GM19239 (cell line): ENCODE results near the gene PHF10.

Experiments used
- DNase-seq: peaks from one replicate; pipeline ENCODE4 v3.0.0; 2011; ENCODE audit warnings: low spot score; ENCODE audit not compliant: insufficient read length
- FAIRE-seq: peaks from 2 replicates; lab custom pipeline; 2011; peaks lifted over from hg19 to GRCh38; lab: Jason Lieb, UNC

Gene PHF10

GRCh38 chr6:169685860-169686259 is 38.4 kb downstream of the PHF10 start:
- DNase-seq, result no peak
- no peak for FAIRE-seq

DNA sequence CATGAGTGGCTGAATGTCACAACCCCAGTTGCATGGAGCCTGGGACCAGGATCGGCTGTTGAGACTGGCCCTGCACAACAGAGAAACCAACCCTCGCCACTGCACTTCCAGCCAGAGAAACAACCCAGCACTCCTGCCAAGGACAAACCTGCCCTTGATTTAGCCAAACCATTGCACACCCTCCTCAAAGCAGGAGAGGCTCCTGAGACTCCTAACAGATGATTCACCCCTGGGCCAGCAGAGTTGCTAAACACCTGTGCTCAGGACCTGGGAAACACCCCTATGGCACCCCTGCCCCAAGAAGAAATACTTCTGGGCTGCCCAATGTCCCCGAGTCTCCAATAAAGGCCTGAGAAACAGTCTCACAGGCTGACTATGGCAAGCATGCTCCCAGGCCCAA is 40.2 kb downstream of the PHF10 start:
- no peak for DNase-seq
- FAIRE-seq, result no peak

DNA sequence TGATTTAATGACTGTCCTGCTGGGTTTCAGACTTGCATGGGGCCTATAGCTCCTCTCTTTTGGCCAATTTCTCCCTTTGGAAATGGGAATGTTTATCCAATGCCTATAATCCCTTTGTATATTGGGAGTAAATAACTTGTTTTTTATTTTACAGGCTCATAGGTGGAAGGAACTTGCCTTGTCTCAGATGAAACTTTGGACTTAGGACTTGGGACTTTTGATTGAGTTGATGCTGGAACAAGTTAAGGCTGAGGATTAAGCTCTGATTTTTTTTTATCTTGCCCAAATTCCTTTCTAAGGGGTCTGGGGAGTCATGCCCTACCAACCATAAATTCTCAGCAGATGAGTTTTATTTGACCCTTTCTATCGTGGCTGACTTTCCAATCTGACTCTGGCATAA is 46.0 kb downstream of the PHF10 start:
- FAIRE-seq, result no peak

GRCh38 chr6:169677096-169677495 is 47.2 kb downstream of the PHF10 start:
- FAIRE-seq (no peak), DNase-seq (no peak)

More for the DNA sequence above, 46.0 kb downstream of the PHF10 start:
- no peak for DNase-seq

DNA sequence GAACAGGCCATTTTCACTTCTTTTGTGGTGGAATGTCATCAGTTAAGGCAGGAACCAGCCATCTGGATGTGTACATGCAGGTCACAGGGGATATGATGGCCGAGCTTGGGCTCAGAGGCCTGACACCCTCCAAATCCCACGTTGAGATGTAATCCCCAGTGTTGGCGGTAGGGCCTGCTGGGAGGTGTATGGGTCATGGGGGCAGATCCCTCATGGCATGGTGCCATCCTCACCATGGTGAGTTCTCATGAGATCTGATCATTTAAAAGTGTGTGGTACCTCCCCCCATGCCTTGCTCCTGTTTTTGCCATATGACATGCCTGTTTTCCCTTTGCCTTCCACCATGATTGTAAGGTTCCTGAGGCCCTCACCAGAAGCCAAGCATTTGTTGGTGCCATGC is 49.3 kb downstream of the PHF10 start:
- FAIRE-seq (no peak), DNase-seq (no peak)

DNA sequence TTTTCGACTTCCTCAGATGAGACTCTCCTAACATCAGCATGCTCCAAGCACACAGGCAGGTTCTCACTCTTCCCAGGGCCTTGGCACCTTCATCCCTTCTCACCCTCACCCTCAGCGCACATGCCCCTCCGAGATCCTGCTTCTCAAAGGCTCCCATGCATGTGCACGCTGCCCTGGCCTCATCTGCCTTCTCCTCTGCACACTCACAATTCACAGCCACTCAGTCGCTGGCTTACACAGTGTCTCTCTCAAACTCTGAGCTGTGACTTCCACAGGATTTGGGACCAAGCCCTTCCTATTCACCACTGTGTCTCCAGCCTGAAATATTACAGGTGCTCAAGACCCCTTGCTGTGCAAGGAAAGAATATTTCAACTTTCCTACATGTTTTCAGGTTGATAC is 52.7 kb downstream of the PHF10 start:
- FAIRE-seq (no peak), DNase-seq (no peak)

DNA sequence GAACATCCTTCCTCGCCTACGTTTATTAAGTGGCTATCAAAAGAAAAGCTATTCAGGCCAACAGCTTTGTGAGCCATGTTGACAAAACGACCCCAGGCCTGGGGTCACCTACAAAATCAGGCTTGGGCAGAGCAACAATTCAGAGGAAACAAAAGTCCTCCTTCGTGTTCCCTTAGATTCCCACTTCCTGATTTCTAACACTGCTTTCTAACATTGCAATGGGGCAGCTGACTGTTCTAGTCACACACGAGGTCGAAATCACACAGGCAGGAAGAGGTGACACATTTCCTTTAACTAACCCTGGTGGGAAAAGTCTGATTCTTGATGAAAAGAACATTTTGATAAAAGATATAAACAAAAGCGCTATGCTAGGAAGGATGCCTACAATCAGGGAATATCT is 54.4 kb downstream of the PHF10 start:
- FAIRE-seq, result no peak
- no peak for DNase-seq

GRCh38 chr6:169669147-169669546 is 55.2 kb downstream of the PHF10 start:
- FAIRE-seq, result no peak
- DNase-seq, result no peak

- no peak for FAIRE-seq
- no peak for DNase-seq
These were observed 56.0 kb downstream of the PHF10 start for GRCh38 chr6:169668203-169668847.

DNA sequence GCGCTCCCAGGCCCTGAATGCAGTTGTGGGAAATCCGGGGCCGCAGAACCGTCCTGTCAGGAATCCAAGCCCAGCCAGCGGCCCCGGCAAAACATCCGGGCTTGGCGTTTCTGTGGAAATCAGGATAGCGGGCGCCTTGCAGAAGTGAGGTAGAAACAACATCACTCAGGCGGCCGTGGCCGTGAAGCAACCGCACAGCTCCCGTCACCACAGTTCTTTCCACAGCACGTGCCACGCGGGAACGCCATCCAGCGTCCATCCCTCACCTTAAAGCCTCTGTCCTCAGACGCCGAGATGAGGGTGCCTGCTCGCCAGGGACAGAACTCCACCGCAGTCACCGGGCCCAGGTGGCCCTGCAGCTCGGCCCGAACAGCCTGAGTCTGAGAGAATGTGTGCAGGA is 56.6 kb downstream of the PHF10 start:
- FAIRE-seq, result no peak
- no peak for DNase-seq

GRCh38 chr6:169666441-169666840 is 57.9 kb downstream of the PHF10 start:
- DNase-seq, result no peak
- no peak for FAIRE-seq

- no peak for DNase-seq
- no peak for FAIRE-seq
These were observed 59.0 kb downstream of the PHF10 start for GRCh38 chr6:169665289-169665688.

DNA sequence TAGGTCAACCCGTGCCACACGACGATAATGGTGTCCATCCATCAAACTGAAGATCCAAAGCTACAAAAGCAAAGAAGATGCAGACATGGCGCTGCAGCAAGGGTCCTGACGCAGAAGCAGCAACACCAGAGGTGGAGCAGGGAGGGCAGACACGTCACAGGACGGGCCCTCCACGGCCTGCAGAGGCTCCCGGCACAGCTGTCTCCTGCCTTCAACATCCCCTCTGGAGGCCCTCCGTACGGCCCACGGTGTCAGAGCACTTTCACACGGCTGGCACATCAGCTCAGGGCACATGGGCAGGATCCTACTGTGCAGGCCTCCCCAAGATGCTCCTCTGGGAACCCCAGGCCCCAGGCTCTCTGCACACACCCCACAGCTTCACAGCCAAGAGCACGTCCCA is 60.1 kb downstream of the PHF10 start:
- DNase-seq (no peak), FAIRE-seq (no peak)

DNA sequence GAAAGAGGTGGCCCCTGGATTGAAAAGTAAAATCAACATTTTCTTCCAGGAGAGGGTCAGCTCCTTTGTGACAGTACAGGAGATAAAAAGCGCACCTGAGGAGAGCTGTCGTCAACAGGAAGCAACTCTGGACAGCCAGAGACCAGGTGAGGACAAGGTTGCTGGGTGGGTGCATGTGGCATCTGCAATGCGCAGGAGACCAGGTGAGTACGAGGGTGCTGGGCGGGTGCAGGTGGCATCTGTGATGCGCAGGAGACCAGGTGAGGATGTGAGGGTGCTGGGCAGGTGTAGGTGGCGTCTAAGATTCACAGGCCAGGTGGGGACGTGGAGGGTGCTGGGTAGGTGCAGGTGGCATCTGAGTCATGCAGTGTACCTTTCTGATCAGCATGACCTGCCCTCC is 60.8 kb downstream of the PHF10 start:
- FAIRE-seq (no peak), DNase-seq (no peak)

DNA sequence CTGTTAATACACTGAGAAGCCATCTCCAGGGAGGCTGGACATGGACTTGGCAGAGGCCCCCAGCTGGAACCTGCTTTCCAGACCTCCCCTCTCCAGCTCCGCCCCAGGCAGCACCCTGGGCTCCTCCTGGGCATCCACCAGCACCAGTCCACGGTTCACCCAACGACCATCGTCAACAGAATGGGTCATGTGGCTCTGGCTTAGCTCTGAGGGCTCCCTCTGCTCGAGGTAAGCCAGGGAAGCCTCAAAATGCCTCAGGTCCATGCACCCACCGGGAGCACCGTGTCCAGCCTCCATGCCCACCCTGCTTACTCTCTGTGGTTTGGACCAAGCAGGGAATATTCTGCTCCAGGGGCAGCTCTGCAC is 62.9 kb downstream of the PHF10 start:
- FAIRE-seq (no peak), DNase-seq (no peak)

GRCh38 chr6:169660751-169661390 is 63.4 kb downstream of the PHF10 start:
- DNase-seq (no peak), FAIRE-seq (no peak)

- no peak for DNase-seq
- no peak for FAIRE-seq
These were observed 64.3 kb downstream of the PHF10 start for GRCh38 chr6:169659820-169660610.

GRCh38 chr6:169657284-169657610 is 67.1 kb downstream of the PHF10 start:
- FAIRE-seq (no peak), DNase-seq (no peak)

- no peak for FAIRE-seq
These were observed 67.6 kb downstream of the PHF10 start for GRCh38 chr6:169656546-169657283.

DNA sequence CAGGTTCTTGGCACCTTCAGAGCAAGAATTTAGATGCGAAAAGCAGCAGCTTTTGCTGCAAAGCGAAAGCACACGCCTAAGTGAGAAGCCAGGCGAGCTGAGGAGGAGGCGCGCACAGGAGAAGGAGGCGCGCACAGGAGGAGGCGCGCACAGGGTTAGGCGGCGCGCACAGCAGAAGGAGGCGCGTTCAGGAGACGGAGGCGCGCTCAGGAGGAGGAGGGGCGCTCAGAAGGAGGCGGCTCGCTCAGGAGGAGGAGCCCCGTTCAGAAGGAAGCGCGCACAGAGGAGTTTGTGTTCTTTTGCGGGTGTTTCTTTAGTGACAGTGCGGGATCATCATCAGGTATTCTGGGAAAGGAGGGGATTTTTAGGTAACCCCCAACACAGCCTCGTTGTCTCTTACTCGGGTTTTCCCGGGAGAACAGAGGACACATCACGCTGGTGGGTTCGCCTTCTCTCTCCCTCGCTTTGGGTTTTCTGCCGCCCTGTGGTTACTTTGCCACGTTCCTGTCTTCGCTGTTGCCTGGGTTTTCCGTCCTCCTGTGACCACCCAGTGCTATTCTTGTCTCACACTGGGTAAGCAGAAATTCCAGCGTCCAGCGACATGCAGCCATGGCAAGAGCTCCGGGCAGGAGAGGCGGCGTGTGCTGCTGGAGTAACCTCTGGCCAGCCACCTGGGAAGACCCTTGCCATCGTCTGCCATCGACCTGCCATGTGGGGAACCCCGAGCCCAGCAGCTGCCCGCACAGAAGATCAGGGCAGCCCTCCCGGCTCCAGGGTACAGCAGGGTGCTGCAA is 69.5 kb downstream of the PHF10 start:
- FAIRE-seq (peak; percentile 72), DNase-seq (peak; percentile 65)

More at GRCh38 chr6:169656546-169657283, 67.6 kb downstream of the PHF10 start:
- DNase-seq, result no peak
